Liver (tissue), 3 donors: ENCODE data around the gene TMEM8B.

Source experiments
- ATF3 ChIP-seq: IDR thresholded peaks from 2 replicates; pipeline ENCODE4 v1.6.1; 2016; ENCODE audit warnings: antibody characterized with exemption
- CTCF ChIP-seq: fragments of 150-350 bp; IDR thresholded peaks from 2 replicates; pipeline ENCODE4 v1.5.1; 2017; ENCODE audit warnings: improper control_type of control experiment, low read depth, low read length; ENCODE audit not compliant: missing input control
- FOXA1 ChIP-seq: IDR thresholded peaks from 2 replicates; pipeline ENCODE4 v1.6.1; 2016; ENCODE audit warnings: antibody characterized with exemption
- GABPA ChIP-seq, 2 donors: IDR thresholded peaks in 1 of 2; conservative IDR thresholded peaks in 1 of 2; 2 replicates each; pipeline ENCODE4 v1.6.1; 2016; ENCODE audit warnings: antibody characterized with exemption in 2 of 2, mild to moderate bottlenecking in 1 of 2, moderate library complexity in 1 of 2
- HNF4G ChIP-seq: IDR thresholded peaks from 2 replicates; pipeline ENCODE4 v1.6.1; 2016; ENCODE audit warnings: antibody characterized with exemption
- JUND ChIP-seq, 2 donors: IDR thresholded peaks; 2 replicates each; pipeline ENCODE4 v1.6.1; 2016; ENCODE audit warnings: antibody characterized with exemption in 2 of 2
- MAX ChIP-seq: IDR thresholded peaks from 2 replicates; pipeline ENCODE4 v1.6.1; 2016; ENCODE audit warnings: antibody characterized with exemption
- NR2F2 ChIP-seq: IDR thresholded peaks from 2 replicates; pipeline ENCODE4 v1.6.1; 2016; ENCODE audit warnings: antibody characterized with exemption
- RAD21 ChIP-seq, 2 donors: IDR thresholded peaks; 2 replicates each; pipeline ENCODE4 v1.6.1; 2016; ENCODE audit warnings: antibody characterized with exemption in 2 of 2, mild to moderate bottlenecking in 2 of 2
- REST ChIP-seq: IDR thresholded peaks from 2 replicates; pipeline ENCODE4 v1.6.1; 2016; ENCODE audit warnings: antibody characterized with exemption, mild to moderate bottlenecking
- SP1 ChIP-seq: IDR thresholded peaks from 2 replicates; pipeline ENCODE4 v1.6.1; 2018; ENCODE audit warnings: antibody characterized with exemption, mild to moderate bottlenecking
- TAF1 ChIP-seq: conservative IDR thresholded peaks from 2 replicates; pipeline ENCODE4 v1.6.1; 2016; ENCODE audit warnings: antibody characterized with exemption, mild to moderate bottlenecking
- YY1 ChIP-seq: IDR thresholded peaks from 2 replicates; pipeline ENCODE4 v1.6.1; 2016; ENCODE audit warnings: antibody characterized with exemption, mild to moderate bottlenecking
- donor health status: healthy.
- donor health status: healthy.

- TF ChIP-seq CTCF (no peak), REST (no peak), YY1 (no peak), SP1 (no peak), FOXA1 (no peak), HNF4G (no peak), TAF1 (no peak), MAX (no peak), GABPA (IDR thresholded peaks at IDR 0.05 in 1 of 2, conservative IDR thresholded peaks at IDR 0.05 in 1 of 2) (no peak), NR2F2 (no peak), RAD21 (IDR thresholded peaks at IDR 0.05) (no peak), JUND (IDR thresholded peaks at IDR 0.05) (no peak), ATF3 (no peak)
These were observed 29.4 kb downstream of the TMEM8B start for GRCh38 chr9:35858458-35858857.
